GM19468 (cell line): Measurements from ENCODE around the gene PKN1.
A peak's percentile ranks its signal among the peaks of the same experiment; 100 is the strongest.

Experiments
- ATAC-seq: cut with Tn5 transposase; IDR thresholded peaks from one replicate; pipeline ENCODE4 v1.9.1; 2021; ENCODE audit warnings: mild to moderate bottlenecking, moderate library complexity, moderate number of reproducible peaks; ENCODE audit not compliant: unreplicated experiment; ENCODE audit errors: extremely low read depth

PKN1 gene

DNA sequence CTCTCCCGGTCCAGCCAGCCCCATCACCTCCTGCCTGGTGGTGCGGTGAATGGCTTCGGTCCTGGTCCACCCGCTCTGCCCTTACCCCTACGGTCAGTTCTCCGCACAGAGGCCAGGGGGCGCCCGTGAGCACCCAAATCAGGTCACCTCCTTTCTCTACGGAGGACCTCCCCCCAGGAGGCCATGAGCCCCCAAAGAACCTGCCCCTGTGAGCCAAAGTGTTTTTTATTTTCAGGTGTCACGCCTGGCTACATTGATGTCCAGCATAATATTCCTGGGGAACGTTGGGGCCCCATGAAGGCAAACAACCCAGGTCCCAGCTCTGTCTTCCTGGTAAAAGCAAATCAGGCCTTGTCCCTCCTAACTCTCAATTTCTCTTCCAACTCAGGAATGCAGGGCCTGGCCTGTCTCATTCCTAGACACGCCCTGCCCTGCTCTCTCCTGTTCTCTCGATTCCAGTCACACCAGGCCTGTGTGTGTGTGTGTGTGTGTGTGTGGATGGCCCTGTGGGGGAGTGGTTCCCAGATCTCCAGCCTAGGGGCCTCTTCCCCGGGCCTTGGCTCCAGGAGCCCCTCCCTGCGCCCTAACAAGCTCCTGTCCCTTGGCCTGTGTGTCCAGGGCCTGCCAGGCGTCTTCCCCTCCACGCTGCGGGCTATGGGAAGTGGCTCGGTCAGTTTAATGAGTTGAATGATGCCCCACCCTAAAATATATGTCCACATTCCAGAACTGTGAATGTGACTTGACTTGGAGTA, 72.6 kb downstream of the PKN1 start:
- ATAC-seq: no peak

DNA sequence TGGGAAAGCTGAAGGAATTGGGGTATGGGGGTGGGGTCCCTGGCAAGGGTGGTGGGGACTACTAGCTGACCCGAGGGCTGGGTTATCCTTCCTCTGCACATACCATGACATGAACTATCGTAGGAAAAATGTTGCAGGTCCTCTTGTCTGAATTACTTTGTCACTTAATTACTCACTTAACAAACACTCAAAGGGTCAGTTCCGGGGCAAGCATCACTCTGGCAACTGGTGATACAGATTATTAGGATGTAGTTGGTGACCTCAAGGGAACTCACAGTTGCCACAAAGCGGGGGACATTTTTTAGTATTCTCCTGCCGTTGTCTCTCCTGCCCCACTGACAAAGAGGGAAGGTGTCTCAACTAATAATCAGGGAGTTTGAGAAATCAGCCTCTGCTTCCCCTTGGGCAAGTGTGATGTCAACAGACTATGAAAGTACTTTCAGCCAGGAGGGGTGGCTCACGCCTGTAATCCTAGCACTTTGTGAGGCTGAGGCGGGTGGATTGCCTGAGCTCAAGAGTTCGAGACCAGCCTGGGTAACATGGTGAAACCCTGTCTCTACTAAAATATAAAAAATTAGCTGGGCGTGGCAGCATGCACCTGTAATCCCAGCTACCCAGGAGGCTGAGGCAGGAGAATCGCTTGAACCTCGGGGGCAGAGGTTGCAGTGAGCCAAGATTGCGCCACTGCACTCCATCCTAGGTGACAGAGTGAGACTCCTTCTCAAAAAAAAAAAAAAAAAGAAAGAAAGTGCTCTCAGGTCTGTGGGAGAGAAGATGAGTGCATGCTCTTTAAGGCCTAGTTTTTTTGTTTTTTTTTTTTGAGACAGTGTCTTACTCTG, 74.8 kb downstream of the PKN1 start:
- ATAC-seq: no peak

DNA sequence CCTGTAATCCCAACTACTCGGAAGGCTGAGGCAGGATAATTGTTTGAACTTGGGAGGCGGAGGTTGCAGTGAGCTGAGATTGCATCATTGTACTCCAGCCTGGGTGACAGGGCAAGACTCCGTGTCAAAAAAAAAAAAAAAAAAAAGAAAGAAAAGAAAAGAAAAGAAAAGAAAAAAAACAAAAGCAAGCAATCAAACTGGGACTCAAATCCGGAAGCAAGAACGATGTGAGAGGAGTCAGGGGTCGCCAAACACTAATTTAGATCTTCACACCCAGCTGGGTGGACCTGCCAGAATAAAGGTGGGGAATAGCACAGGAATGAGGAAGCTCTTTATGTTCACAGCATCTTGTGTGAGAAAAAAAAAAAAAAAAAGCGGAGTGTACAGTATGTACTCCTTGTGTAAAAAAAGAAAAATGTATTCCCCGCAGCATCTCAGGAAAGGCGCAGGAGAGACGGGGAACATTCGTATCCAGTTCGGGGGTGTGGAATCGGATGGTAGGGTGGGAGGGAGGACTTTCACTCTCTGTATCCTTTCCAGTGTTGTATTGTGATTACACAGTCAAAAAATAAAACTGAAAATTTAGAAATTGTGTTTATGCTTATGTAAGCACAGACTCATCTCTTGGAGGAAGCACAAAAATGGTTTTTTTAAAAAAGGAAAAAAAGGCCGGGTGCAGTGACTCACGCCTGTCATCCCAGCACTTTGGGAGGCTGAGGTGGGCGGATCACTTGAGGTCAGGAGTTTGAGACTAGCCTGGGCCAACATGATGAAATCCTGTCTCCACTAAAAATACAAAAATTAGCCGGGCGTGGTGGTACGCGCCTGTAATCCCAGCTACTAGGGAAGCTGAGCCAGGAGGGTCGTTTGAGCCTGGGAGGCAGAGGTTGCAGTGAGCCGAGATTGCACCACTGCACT, 77.5 kb downstream of the PKN1 start:
- no peak for ATAC-seq

DNA sequence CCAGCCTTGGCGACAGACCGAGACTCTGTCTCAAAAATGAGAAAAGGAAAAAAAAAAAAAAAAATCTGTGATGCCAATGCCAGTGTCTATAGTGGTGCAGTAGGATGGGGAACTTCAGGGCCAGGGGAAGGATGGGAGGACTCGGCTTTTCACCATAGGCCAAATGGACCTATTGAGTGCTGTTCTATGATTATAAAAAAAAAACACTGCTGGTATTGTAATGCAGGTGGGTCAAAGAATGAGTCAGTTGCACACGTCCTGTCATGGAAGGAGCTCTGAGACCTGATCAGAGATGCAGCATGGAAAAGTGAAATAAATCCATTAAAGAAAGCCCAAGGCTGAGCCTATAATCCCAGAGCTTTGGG, 78.1 kb downstream of the PKN1 start:
- no peak for ATAC-seq

DNA sequence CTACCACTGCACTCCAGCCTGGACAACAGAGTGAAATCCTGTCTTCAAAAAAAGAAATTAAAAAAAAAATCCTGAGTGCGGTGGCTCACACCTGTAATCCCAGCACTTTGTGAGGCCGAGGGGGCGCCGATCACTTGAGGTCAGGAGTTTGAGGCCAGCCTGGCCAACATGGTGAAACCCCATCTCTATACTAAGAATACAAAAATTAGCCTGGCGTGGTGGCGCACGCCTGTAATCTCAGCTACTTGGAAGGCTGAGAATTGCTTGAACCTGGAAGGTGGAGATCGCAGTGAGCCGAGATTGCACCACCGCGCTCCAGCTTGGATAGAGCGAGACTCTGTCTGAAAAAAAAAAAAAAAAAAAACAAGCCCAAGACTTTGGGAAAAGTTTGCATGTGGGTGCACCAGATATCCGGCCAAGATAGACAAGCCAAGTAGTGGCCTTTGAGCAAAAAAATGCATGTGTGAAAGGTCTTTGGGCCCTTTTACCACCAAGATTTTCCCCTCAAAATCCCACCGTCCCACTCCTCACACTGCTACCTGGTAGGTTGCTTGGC, 79.4 kb downstream of the PKN1 start:
- ATAC-seq: no peak

DNA sequence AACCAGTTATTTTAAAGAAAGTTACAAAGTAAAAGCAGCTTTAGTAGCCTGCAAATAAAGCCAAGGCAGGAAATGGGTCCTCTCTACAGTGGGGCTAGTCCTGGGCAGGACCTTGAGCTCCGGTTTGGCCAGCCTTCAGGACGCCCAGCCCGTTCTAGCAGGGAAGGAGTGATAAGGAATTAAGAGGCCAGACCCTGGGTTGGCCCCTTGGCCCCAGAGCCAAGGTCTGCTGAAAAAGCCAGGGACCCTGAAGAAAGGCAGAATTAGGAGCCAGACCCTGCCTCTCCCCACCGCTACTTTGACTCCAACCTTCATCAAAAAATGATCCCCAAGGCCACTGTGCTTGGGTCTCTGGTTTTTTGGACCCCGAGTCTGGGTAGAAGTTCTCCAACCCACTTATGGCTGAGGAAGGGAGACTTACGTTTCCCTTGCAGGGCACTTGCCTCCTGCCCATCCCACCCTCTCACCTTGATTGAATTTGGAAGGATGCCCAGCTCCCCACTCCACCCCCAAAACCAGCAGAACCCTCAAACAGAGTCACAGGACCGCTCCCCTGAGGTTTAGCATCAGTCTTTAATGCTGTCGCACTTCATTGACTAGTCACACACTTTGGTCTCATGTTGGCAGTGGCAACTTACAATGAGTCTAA, 81.2 kb downstream of the PKN1 start:
- no peak for ATAC-seq

DNA sequence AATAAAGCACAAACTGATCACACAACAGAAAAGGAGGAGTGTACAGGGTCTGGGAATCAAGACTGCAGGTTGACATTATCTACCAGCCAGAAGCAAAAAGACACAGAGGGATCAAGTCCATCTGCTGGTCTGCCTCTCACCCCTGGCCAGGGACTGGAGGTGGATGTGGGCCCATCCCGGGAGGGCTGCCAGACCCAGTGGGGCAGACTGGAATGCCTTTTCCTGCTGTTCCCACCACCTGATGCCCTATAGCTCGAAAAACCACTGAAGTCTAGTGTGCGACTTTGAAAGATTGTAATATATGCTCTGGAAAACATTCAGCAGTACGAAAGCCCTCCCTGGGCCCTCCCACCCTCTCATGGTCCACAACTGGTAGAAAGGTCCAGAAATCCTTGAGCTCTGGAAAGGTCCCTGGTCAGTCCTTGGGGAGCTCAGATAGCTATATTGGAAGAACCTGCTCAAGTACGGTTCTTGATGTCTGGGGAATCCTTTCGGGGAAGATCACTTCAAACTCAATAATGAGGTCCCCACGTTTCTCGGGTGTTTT, 82.5 kb downstream of the PKN1 start:
- ATAC-seq: no peak

DNA sequence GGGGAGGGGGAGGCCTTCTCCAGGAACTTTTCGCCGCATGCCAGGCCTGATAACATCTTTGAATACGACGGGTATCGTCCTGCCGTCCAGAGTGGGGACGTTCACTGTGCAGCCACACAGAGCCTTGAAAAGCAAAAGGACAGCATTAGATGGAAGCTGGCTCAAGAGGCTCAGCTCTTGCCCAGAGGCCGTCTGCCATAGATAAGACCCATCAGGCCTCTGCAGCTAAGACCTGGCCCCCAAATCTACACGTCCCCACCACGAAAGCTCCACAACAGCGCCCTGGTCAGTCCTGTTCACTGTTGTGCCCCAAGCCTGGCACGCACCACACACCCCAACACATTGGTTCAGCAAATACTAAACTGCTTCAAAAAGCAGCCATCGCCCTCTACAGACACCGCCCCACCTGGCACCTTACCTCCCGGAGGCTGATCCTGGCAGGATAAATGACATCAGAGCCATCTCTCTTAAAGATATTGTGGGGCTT, 83.0 kb downstream of the PKN1 start:
- ATAC-seq: no peak

DNA sequence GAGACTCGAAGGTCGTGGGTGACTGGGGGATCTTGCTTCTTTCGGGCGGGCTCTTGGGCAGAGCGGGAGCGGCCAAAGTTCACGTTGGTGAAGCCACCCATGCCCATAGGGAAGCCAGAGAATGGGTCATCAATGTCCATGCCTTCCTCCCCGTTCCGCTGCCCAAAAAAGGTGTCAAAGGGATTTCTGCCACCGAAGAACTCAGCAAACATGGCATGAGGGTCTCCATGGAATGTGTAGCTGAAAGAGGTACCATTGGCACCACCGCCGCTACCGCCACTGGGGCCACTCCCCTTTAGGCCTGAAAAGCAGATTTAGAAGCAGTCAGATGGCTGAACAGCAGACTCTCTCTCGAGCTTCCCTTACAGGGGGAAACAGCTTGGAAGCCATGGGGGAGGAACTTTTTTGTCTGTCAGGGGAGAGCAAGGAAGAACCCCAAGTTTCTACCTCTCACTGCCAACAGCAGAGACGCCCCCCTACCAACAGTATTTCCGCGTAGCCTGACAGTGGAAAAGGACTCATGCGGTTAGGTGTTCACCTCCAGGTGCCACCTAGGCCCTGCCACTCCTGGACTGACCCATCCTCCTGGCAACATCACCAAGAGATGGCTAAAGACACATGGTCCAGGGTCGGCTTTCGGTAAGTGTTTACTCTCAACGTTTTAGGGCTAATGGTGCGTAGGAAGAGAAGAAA, 83.8 kb downstream of the PKN1 start:
- no peak for ATAC-seq

DNA sequence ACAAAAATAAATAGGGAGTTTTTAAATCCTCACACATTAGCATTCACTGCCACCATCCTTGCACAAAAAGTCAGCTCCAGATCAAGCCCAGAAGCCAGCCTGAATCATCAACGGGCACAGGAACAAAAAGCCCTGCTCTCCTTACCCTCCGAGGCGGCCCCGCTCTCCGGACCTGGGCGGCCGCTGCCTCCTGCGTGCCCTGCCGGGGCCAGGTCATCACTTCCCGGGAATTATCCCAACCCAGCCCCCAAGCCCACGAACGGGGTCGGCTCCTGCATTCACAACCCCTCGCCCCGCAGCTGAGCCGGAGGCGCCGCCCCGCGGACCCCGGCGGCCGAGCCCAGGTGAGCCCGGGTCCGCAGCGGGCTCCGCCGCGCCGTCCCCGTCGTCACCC, 84.3 kb downstream of the PKN1 start:
- no peak for ATAC-seq

DNA sequence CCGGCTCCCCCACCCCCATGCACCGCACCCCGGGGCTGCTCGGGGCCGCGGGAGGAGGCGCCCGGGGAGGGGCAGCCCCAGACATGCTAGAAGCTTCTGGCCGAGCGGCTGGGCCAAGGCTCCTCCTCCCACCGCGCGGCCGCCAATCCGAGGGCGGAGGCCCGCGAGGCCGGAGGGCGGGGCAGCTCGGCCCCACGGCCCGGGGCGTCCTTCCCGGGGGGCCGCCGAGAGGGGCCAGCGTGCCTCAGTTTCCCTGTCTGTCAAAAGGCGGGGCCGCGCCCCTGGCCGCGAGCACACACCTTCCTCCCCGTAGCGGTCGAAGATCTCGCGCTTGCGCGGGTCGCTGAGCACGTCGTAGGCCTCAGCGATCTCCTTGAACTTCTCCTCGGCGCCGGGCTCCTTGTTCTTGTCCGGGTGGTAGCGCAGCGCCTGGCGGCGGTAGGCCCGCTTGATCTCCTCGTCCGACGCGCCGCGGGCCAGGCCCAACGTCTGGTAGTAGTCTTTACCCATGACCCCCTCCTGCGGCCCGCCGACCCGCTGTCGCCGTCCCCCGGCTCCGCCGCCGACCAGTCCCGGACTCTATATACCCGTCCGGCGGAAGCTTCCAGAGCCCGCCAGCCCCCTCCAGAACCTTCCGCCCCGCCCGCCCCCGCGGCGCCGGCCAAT, 84.9 kb downstream of the PKN1 start, which contains the start of gene DNAJB1:
Gene DNAJB1, minus strand, starts transcription at position 558 of the 666 bp plus-strand sequence. Its CDS starts 48 bp downstream, at position 510.
- peak; percentile 61 for ATAC-seq

DNA sequence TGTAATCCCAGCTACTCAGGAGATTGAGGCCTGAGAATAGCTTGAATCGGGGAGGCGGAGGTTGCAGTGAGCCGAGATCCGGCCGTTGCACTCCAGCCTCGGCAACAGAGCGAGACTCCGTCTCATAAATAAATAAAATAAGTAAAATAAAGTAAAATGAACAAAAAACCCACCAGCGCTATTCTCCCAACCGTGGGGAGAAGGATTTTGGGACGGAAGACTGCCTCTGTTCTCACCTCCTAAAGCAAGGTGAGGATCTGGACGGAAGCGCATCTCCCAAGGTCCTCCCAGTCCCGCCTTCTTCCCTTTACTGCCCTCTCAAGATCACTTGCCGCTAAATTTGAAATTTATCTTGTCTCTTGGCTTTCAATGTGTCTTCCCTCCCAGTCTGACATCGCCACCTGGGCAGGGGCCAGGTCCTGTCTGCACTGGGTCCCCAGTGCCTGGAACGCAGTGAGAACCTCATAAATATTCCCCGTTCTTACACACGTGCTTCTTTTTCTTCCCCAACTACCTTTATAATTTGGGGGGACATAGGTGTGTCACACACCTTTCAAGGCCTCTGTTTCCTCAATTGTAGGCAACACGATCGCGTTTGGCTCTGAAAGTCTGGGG, 86.2 kb downstream of the PKN1 start:
- ATAC-seq: no peak

DNA sequence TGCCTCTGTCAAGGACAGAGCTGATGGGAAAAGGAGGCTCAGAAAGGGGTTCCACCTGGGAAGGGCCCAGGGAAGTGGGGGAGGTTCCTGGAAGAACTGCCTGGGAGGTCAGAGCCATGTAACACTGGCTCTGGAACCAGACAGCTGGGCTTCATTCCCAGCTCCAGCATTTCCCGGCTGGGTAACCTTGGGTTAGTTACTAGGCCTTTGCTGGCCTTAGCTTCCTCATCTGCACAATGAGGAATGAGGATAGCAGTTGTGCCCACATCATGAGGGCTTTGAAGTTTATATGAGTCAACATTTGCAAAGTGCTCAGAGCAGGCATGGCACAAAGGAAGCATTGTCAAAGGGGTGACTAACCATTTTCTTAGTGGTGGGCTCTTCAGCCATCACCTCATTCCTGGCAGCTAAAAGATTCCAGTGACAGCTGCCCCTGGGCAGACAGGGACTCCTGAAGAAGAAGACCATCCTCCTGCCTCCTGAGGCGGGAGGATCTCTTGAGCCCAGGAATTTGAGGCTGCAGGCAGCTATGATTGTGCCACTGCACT, 86.8 kb downstream of the PKN1 start:
- ATAC-seq: no peak

DNA sequence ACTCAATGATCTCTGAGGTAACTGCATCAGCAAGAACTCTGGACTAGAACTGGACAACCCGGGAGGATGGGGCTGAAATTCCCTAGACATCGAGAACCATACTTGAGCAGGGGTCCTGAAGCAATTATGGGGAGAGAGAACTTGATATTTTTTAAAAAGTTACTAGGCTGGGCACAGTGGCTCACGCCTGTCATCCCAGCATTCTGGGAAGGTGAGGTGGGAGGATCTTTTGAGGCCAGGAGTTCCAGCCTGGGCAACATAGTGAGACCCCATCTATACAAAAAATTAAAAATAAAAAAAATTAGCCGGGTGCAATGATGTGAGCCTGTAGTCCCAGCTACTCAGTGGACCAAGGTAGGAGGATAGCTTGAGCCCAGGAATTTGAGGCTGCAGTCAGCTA, 87.4 kb downstream of the PKN1 start:
- ATAC-seq: no peak
